GM12801 (cell line): Measurements from ENCODE around the gene PGLYRP4.

Source experiments
- TF ChIP-seq, protein P1 (sequence below): IDR thresholded peaks from one replicate; pipeline ENCODE4 v1.5.1; 2011; ENCODE audit warnings: control low read depth; ENCODE audit not compliant: insufficient read length; ENCODE audit errors: extremely low read depth

Gene PGLYRP4

DNA sequence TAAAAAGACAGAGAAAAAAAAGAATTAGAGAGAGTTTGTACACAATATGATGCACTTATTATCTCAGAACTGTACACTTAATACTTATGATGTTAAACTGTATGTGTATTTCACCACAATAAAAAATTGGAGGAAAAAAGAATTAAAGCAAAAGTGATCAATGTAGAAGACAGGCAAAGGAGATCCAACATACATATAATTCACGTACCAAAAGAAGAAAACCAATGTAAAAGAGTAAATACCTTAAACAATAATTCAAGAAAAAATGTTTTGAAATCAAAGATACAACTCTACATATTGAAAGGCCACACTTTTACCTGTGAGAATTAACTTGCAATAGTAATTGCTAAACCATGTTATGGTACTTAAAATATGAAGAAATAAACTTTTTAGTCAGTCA, 26.1 kb downstream of the PGLYRP4 start:
- TF ChIP-seq, protein P1, sequence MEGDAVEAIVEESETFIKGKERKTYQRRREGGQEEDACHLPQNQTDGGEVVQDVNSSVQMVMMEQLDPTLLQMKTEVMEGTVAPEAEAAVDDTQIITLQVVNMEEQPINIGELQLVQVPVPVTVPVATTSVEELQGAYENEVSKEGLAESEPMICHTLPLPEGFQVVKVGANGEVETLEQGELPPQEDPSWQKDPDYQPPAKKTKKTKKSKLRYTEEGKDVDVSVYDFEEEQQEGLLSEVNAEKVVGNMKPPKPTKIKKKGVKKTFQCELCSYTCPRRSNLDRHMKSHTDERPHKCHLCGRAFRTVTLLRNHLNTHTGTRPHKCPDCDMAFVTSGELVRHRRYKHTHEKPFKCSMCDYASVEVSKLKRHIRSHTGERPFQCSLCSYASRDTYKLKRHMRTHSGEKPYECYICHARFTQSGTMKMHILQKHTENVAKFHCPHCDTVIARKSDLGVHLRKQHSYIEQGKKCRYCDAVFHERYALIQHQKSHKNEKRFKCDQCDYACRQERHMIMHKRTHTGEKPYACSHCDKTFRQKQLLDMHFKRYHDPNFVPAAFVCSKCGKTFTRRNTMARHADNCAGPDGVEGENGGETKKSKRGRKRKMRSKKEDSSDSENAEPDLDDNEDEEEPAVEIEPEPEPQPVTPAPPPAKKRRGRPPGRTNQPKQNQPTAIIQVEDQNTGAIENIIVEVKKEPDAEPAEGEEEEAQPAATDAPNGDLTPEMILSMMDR = no peak

DNA sequence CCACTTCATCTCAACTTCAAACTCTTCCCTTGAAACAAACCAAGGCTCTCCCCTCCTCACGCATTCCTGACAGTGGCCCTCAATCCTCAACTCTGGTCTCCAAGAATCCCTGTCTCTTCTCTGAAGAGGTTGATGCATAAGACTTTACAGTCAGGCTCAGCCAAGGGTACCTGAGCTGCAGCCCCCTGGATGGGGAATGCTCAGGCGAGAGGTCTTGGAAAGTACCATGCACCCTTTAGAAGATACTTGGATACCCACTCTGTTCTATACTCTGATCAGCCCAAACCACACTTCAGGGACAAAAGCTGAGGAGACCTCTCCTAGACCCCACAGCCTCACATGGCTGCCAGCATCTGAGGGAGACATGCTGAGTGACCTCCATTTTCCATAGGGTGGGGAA, 35.4 kb downstream of the PGLYRP4 start:
- TF ChIP-seq, protein P1 = no peak

DNA sequence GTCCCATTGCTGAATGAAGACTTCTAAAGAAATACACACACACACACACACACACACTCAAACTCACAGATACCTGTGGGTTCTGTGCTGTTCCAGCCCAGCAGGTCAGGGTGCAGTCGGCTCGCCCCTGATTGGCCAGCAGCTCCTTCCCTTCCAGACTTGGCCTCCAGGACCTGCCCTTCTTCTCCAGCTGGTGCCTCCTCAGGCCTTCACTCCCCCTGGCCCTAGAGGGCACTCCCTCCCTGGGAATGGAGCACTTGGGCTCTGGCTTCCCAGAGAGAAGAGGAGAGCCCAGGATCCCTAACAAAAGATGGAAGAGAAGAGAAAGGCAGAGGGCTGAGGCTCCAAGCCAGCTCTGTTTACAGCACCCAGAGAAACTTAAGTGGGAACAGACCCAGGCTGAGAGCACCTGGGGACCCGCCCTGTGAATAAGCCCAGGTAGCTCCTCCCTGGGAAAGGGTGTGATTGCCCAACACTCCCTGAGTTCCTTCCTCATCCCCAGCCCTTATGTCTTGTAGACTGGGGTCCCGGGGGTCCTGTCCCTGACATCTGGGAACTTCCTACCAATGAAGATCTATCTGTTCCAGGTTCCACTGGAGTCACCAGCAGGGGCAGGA, 36.0 kb downstream of the PGLYRP4 start, which contains the start of gene PGLYRP3:
PGLYRP3 (minus strand) TSS at position 383 of the 617 bp plus-strand sequence. CDS start 2,287 bp downstream, outside the sequence.
- TF ChIP-seq, protein P1 = no peak

DNA sequence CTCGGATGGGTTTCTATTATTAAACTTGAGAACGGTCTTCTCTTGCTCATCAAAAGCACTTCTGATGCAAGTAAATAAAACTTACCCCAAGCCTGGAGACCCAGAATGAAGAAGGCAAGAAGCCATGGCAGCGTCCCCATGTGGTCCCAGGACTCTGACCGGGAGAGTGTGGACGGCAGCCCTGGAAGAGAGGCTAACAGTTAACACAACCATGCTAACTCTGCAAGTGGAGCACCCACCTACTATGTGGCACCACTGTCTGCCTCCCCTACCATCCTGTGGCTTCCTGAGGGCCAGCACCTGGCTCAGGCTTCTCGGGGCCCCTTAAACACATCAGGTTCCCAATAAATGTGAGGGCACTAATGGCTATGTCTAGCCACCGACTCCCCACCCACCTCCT, 38.1 kb downstream of the PGLYRP4 start:
- TF ChIP-seq, protein P1 = no peak

DNA sequence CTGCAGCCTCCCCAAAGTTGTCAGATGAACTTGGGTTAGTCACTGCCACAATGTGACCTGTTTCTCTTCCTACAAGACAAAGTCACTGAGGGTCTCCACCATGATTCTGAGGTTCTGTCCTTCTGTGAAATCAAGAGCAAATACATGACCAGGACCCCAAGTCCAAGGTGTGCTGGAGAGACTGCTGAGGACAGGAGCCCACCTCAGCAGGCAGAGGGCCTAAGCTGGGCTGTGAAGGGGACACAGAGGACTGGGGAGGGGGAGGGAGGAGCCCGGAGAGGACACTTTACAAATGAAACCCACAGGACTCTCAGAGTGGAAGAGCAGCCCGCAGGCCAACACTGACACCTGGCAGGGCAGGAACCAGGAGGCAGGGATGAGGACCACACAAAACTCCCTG, 39.2 kb downstream of the PGLYRP4 start:
- TF ChIP-seq, protein P1 = no peak

DNA sequence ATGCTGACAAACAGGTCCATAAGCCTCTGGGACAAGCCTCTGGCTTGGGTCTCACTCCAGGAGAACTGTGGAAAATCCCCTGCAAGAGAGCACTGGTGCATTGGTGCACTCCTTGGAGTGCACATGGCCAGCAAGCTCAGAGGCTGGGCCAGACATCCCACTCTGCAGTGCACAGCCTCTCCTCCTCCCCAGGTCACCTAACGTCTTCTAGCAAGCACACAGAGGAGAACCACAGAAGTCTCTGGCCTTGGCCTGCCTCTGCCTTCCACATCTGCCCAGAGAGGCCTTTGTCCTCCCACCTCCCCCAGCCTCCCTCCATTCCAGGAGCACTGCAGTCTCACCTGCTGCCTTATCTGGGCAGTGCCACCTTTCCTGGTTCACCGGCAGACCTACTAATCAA, 40.1 kb downstream of the PGLYRP4 start:
- TF ChIP-seq, protein P1 = no peak

DNA sequence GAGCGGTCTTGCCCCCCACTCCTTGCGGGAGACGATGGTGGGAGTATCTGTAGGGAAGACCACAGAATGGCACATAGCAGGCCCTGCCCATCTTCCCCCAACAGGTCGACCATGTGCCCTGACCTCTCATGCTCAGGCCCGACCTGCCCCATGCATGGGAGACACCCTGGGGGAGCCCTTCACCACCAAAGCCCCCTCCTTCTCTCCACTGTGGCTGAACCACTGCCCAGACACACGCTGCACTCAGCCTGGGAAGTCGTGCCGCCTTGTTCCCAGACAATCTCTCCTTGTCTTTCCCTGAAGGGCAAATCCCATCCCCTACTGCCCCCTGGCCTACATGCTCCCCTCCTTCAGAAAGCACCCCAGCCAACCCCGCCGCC, 41.4 kb downstream of the PGLYRP4 start:
- TF ChIP-seq, protein P1 = no peak
